A549 (cell line): ENCODE results near the gene RASL10B. TPM values are rescaled to one million over a fixed set of nuclear protein-coding genes. Genes with fewer than 3 reads are reported as not detected.

Source experiments
- polyA plus RNA-seq, 4 experiments: library from polyadenylated mRNA; depleted of rRNA in 3 of 4; stranded (reverse); fragments of >200 nt; fragmentation: RNase III in 1 of 4; extraction: RNeasy Plus Mini Kit Qiagen cat#74134 plus additional on column Dnase treatment in 1 of 4; gene quantifications; 2 replicates in 3 of 4; 3 replicates in 1 of 4; pipeline ENCODE4 v1.2.3, GENCODE V29; 2011 to 2017

RASL10B gene
- polyA plus RNA-seq, 2 of the 4 experiments (the other 2 are of a cell fraction) = 0.05 to 0.26 TPM

Other genes starting within 250 kb of the RASL10B start
- not detected in 2 replicates for gene SLFN12L, start 194.0 kb upstream of the RASL10B start, polyA plus RNA-seq (2011; rRNA removed)
- gene SLFN12L, start 194.0 kb upstream of the RASL10B start, polyA plus RNA-seq (2017; fragmentation: RNase III; extraction: RNeasy Plus Mini Kit Qiagen cat#74134 plus additional on column Dnase treatment) = not detected in 3 replicates
- not detected in 2 replicates for gene SLFN14, start 170.8 kb upstream of the RASL10B start, polyA plus RNA-seq (2011; rRNA removed)
- gene SLFN14, start 170.8 kb upstream of the RASL10B start, polyA plus RNA-seq (2017; fragmentation: RNase III; extraction: RNeasy Plus Mini Kit Qiagen cat#74134 plus additional on column Dnase treatment) = not detected in 3 replicates
- 11.2 and 15.0 TPM in 2 replicates for gene PEX12, start 153.1 kb upstream of the RASL10B start, polyA plus RNA-seq (2011; rRNA removed)
- gene PEX12, start 153.1 kb upstream of the RASL10B start, polyA plus RNA-seq (2017; fragmentation: RNase III; extraction: RNeasy Plus Mini Kit Qiagen cat#74134 plus additional on column Dnase treatment) = 4.3 to 4.7 TPM (median 4.6 TPM) in 3 replicates
- gene AP2B1, start 144.3 kb upstream of the RASL10B start, polyA plus RNA-seq (2011; rRNA removed) = 278 and 309 TPM in 2 replicates
- gene AP2B1, start 144.3 kb upstream of the RASL10B start, polyA plus RNA-seq (2017; fragmentation: RNase III; extraction: RNeasy Plus Mini Kit Qiagen cat#74134 plus additional on column Dnase treatment) = 110 to 139 TPM (median 114 TPM) in 3 replicates
- 0.06 and 0.12 TPM in 2 replicates for gene GAS2L2, start 21.6 kb downstream of the RASL10B start, polyA plus RNA-seq (2011; rRNA removed)
- 0.09 to 0.15 TPM (median 0.13 TPM) in 3 replicates for gene GAS2L2, start 21.6 kb downstream of the RASL10B start, polyA plus RNA-seq (2017; fragmentation: RNase III; extraction: RNeasy Plus Mini Kit Qiagen cat#74134 plus additional on column Dnase treatment)
- 0.19 TPM in 1 of 2 replicates, not detected in the other for gene C17orf50, start 29.2 kb downstream of the RASL10B start, polyA plus RNA-seq (2011; rRNA removed)
- 0.12 to 0.28 TPM (median 0.22 TPM) in 3 replicates for gene C17orf50, start 29.2 kb downstream of the RASL10B start, polyA plus RNA-seq (2017; fragmentation: RNase III; extraction: RNeasy Plus Mini Kit Qiagen cat#74134 plus additional on column Dnase treatment)
- 6.7 and 7.1 TPM in 2 replicates for gene MMP28, start 64.0 kb downstream of the RASL10B start, polyA plus RNA-seq (2011; rRNA removed)
- 5.2 to 8.3 TPM (median 6.6 TPM) in 3 replicates for gene MMP28, start 64.0 kb downstream of the RASL10B start, polyA plus RNA-seq (2017; fragmentation: RNase III; extraction: RNeasy Plus Mini Kit Qiagen cat#74134 plus additional on column Dnase treatment)
- 130 and 213 TPM in 2 replicates for gene TAF15, start 77.8 kb downstream of the RASL10B start, polyA plus RNA-seq (2011; rRNA removed)
- gene TAF15, start 77.8 kb downstream of the RASL10B start, polyA plus RNA-seq (2017; fragmentation: RNase III; extraction: RNeasy Plus Mini Kit Qiagen cat#74134 plus additional on column Dnase treatment) = 543 to 568 TPM (median 544 TPM) in 3 replicates
- not detected in 2 replicates for gene HEATR9, start 137.3 kb downstream of the RASL10B start, polyA plus RNA-seq (2011; rRNA removed)
- gene HEATR9, start 137.3 kb downstream of the RASL10B start, polyA plus RNA-seq (2017; fragmentation: RNase III; extraction: RNeasy Plus Mini Kit Qiagen cat#74134 plus additional on column Dnase treatment) = not detected in 3 replicates
- 0.31 and 1.0 TPM in 2 replicates for gene CCL5, start 148.7 kb downstream of the RASL10B start, polyA plus RNA-seq (2011; rRNA removed)
- gene CCL5, start 148.7 kb downstream of the RASL10B start, polyA plus RNA-seq (2017; fragmentation: RNase III; extraction: RNeasy Plus Mini Kit Qiagen cat#74134 plus additional on column Dnase treatment) = 0.12 to 0.17 TPM in 2 of 3 replicates, not detected in the other
- gene RDM1, start 199.1 kb downstream of the RASL10B start, polyA plus RNA-seq (2011; rRNA removed) = 3.9 and 4.6 TPM in 2 replicates
- 3.3 to 4.3 TPM (median 3.6 TPM) in 3 replicates for gene RDM1, start 199.1 kb downstream of the RASL10B start, polyA plus RNA-seq (2017; fragmentation: RNase III; extraction: RNeasy Plus Mini Kit Qiagen cat#74134 plus additional on column Dnase treatment)
- not detected in 2 replicates for gene LYZL6, start 212.1 kb downstream of the RASL10B start, polyA plus RNA-seq (2011; rRNA removed)
- not detected in 3 replicates for gene LYZL6, start 212.1 kb downstream of the RASL10B start, polyA plus RNA-seq (2017; fragmentation: RNase III; extraction: RNeasy Plus Mini Kit Qiagen cat#74134 plus additional on column Dnase treatment)
- not detected in 2 replicates for gene CCL16, start 249.9 kb downstream of the RASL10B start, polyA plus RNA-seq (2011; rRNA removed)
- not detected in 3 replicates for gene CCL16, start 249.9 kb downstream of the RASL10B start, polyA plus RNA-seq (2017; fragmentation: RNase III; extraction: RNeasy Plus Mini Kit Qiagen cat#74134 plus additional on column Dnase treatment)